Naive thymus-derived CD8-positive, alpha-beta T cell (primary cell): ENCODE data around the gene GPC6. TPM values are rescaled to one million over a fixed set of nuclear protein-coding genes. Genes with fewer than 3 reads are reported as not detected.

Experiments
- ATAC-seq, 2 donors: fragments of 150-1000 bp; cut with Tn5 transposase in 1 of 2; sonication (Bioruptor Pico), chemical (Tn5 transposase) in 1 of 2; 1 replicate in 1 of 2; 2 replicates in 1 of 2; pipeline ENCODE4 v1.10.0; 2021; ENCODE audit warnings: mild to moderate bottlenecking in 2 of 2, moderate library complexity in 2 of 2
- POLR2A ChIA-PET: fragments of 350-600 bp; sonication (Branson Sonifier 250); formaldehyde crosslinking; loops from one replicate; lab custom pipeline; 2021; ENCODE audit warnings: antibody characterized with exemption; lab: Charles Lee
- DNase-seq, 10 donors: peaks; one replicate each; pipeline versions ENCODE4 v3.0.0 to v3.0.0-alpha.2; 2020 to 2022
- H3K27ac Mint-ChIP-seq, 10 donors: one replicate each; pipeline ENCODE4 v1.8.0; 2020 to 2022; ENCODE audit warnings: mild to moderate bottlenecking in 10 of 10, mixed read lengths in 10 of 10, moderate library complexity in 4 of 10, inconsistent platforms in 1 of 10
- H3K27me3 Mint-ChIP-seq, 5 donors: one replicate each; pipeline ENCODE4 v1.8.0; 2021 to 2022; ENCODE audit warnings: mixed read lengths in 5 of 5
- H3K36me3 Mint-ChIP-seq, 3 donors: one replicate each; pipeline ENCODE4 v1.8.0; 2020 to 2022; ENCODE audit warnings: mixed read lengths in 3 of 3, mild to moderate bottlenecking in 2 of 3, inconsistent platforms in 1 of 3
- H3K4me1 Mint-ChIP-seq, 4 donors: one replicate each; pipeline ENCODE4 v1.8.0; 2021 to 2022; ENCODE audit warnings: mixed read lengths in 4 of 4
- H3K4me3 Mint-ChIP-seq, 10 donors: one replicate each; pipeline ENCODE4 v1.8.0; 2020 to 2022; ENCODE audit warnings: mild to moderate bottlenecking in 10 of 10, mixed read lengths in 10 of 10, moderate library complexity in 6 of 10, inconsistent platforms in 1 of 10
- H3K9me3 Mint-ChIP-seq, 9 donors: one replicate each; pipeline ENCODE4 v1.8.0; 2020 to 2022; ENCODE audit warnings: mixed read lengths in 9 of 9, mild to moderate bottlenecking in 3 of 9, inconsistent platforms in 1 of 9, moderate library complexity in 1 of 9
- polyA plus RNA-seq, 3 donors: library from polyadenylated mRNA; unstranded; fragments of 300-500 nt; fragmentation: Illumina TruSeq; gene quantifications; one replicate each; pipeline ENCODE4 v1.2.3, GENCODE V29; 2021
- total RNA-seq, 8 experiments: library from RNA in 2 of 8; stranded (reverse) in 2 of 8; gene quantifications; one replicate each; pipeline ENCODE4 v1.2.3 and lab custom pipeline; 2021 to 2026

Gene GPC6
- total and polyA plus RNA-seq, 5 experiments from 2014 or later, result not detected

DNA sequence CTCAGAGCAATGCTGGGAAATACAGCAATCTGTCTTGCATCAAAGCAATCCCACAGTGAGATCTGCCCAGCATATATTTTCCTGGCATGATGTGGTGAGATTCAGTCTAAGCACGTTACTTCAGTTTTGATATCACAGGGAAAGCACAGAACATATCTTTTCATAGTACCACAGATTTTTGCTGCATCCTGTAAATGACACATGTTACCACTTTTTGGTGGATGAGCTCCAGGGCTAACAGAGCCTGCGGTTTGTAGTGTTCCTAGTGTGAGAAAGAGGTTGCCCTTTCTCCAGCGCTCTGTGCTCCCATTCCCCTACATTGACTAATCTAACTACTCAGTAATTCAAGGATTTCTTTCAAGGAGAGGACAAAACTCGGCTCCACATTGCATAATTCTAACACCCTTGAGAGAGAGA, 409.0 kb downstream of the GPC6 start:
- peaks cover 0 to 4% (median 0%) of the 10 kb centered on the region in 5 donors for H3K27me3 Mint-ChIP-seq
- ATAC-seq (no peak), DNase-seq (no peak)
- H3K27ac Mint-ChIP-seq, result no peak overlapping the region
- H3K4me1 Mint-ChIP-seq, result no peaks in the 10 kb centered on the region
- H3K9me3 Mint-ChIP-seq, result no peaks in the 10 kb centered on the region
- no peaks in the 10 kb centered on the region for H3K36me3 Mint-ChIP-seq
- H3K4me3 Mint-ChIP-seq, result no peak overlapping the region
- POLR2A ChIA-PET, result no interaction called here

DNA sequence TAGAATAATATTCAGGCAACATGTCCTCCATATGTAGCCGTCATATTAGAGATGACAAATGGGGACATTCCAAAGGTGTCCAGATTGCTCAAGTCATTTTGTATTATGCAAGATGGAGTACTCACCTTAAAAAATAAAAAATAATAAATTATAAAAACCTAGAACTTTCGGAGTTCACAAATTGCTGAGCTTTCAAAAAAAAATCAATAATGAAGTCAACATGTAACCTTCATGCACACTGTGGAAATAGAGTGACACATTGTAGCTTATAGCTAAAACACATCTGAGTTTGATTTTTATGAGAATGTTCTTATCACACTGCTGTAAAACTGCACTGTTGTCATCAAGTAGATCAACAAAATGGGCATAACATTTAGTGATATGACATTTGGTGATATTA, 411.2 kb downstream of the GPC6 start:
- no peaks in the 10 kb centered on the region for H3K36me3 Mint-ChIP-seq
- no peak for DNase-seq
- peaks cover 0 to 9% (median 0%) of the 10 kb centered on the region in 9 donors for H3K9me3 Mint-ChIP-seq
- no peak overlapping the region for H3K27ac Mint-ChIP-seq
- ATAC-seq, result no peak
- peaks cover 0 to 5% (median 0%) of the 10 kb centered on the region in 5 donors for H3K27me3 Mint-ChIP-seq
- no peaks in the 10 kb centered on the region for H3K4me1 Mint-ChIP-seq
- POLR2A ChIA-PET, result no interaction called here
- H3K4me3 Mint-ChIP-seq, result no peak overlapping the region

DNA sequence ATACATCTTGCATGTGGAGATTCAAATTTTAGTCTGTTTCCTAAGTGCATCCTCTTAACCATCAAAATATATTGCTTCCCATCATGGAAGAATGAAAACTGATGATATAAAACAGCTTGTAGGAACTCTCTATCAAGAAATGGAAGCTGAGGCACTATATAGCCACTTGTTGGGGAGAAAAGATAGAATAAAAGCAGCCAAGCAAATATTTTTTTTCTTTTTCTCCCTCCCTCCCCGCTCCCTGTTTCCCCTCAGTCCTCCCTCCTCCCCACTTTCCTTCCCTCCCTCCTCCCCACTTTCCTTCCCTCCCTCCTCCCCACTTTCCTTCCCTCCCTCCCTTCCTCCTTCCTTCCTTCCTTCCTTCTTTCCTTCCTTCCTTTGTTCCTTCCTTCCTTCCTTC, 413.8 kb downstream of the GPC6 start:
- Mint-ChIP-seq H3K36me3 (no peaks in the 10 kb centered on the region), H3K4me3 (no peak overlapping the region), H3K27me3 (peaks cover 0 to 5% (median 2%) of the 10 kb centered on the region in 5 donors), H3K27ac (no peak overlapping the region), H3K4me1 (no peaks in the 10 kb centered on the region), H3K9me3 (peaks cover 0 to 9% (median 0%) of the 10 kb centered on the region in 9 donors)
- DNase-seq (no peak), ATAC-seq (no peak)
- POLR2A ChIA-PET, result no interaction called here

DNA sequence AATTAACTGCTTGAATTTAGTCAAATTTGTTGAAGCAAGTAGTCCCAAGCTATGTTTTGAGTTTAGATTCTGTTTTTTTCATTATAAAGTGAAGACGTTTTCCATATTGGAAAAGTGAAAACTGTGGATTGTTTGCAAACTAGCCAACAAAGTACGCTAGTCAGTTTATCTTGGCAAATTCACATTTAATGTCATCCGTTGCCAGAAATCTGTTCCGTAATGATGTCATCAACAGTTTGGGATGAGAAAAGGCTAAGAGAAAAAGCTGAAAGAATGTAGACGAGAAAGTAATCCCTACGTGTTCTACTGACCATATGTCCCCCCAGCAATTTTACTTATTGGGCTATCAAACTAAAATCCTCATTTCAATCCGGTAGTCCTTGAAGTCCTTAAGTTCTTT, 419.6 kb downstream of the GPC6 start:
- no peak for ATAC-seq
- peaks cover 0 to 6% (median 2%) of the 10 kb centered on the region in 5 donors for H3K27me3 Mint-ChIP-seq
- H3K27ac Mint-ChIP-seq, result no peak overlapping the region
- H3K4me3 Mint-ChIP-seq, result no peak overlapping the region
- POLR2A ChIA-PET, result no interaction called here
- DNase-seq, result no peak
- H3K9me3 Mint-ChIP-seq, result peaks cover 0 to 9% (median 0%) of the 10 kb centered on the region in 9 donors
- no peaks in the 10 kb centered on the region for H3K36me3 Mint-ChIP-seq
- H3K4me1 Mint-ChIP-seq, result no peaks in the 10 kb centered on the region

DNA sequence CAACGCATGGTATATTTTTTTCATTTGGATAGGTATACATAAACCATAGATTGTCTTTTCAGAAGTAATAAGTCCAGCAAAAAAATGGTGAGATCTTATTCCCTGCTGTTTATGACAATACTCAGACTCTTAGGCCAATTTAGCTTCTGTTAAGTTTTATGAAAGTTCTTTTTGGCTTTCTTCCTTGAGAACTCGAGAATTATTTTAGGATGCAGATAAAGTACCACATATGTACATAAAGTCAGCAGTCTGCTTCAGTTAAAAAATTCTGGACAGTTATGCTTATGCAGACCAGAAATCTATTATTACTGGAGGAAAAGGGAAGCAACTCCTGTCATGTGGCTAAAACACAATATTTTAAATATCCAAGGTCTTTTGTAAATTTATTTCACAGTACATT, 422.9 kb downstream of the GPC6 start:
- ATAC-seq (no peak), DNase-seq (no peak)
- POLR2A ChIA-PET, result no interaction called here
- Mint-ChIP-seq H3K27me3 (peaks cover 0 to 6% (median 0%) of the 10 kb centered on the region in 5 donors), H3K27ac (no peak overlapping the region), H3K9me3 (no peaks in the 10 kb centered on the region), H3K4me3 (no peak overlapping the region), H3K4me1 (no peaks in the 10 kb centered on the region), H3K36me3 (no peaks in the 10 kb centered on the region)

DNA sequence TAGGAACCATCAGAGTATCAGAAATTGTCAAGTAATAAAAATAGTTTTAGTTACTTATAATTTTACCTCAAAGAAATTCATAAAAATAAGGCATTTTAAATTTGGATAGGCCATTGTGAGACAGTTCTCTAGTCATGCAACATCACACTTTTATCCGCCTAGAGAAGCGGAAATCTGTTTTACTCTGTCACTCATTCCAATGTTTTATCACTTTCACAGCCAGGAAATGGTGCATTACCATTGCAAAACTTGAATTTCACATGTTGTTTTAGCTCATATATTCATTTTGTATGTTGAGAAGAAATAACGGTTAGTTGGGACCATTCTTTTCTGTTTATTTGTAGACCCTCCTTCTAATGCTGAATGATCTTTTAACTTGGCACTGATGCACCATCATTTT, 427.2 kb downstream of the GPC6 start:
- Mint-ChIP-seq H3K4me1 (no peaks in the 10 kb centered on the region), H3K36me3 (no peaks in the 10 kb centered on the region), H3K27ac (no peak overlapping the region), H3K27me3 (no peaks in the 10 kb centered on the region), H3K4me3 (no peak overlapping the region), H3K9me3 (peaks cover 0 to 2% (median 0%) of the 10 kb centered on the region in 9 donors)
- DNase-seq (no peak), ATAC-seq (no peak)
- POLR2A ChIA-PET, result no interaction called here

DNA sequence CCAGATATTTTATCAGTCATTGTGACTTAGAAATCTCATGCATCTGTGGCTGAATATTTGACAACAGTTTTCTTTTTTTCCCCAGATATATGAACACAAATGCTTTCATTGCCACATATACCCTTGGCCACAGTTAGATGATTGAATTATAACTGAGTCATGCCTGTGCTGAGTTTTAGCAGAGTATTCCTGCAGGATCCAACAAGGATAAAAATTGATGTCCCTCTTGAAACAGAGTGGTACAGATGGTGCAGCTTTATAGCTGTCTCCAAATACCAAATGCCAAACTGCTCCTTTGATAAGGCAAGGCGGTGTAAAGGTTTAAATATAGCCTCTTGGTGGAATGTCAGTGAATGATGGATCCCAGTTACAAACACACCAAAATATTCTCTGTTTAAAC, 428.5 kb downstream of the GPC6 start:
- no peak overlapping the region for H3K27ac Mint-ChIP-seq
- H3K4me1 Mint-ChIP-seq, result no peaks in the 10 kb centered on the region
- H3K9me3 Mint-ChIP-seq, result peaks cover 0 to 8% (median 0%) of the 10 kb centered on the region in 9 donors
- H3K4me3 Mint-ChIP-seq, result no peak overlapping the region
- POLR2A ChIA-PET, result no interaction called here
- DNase-seq, result no peak
- H3K27me3 Mint-ChIP-seq, result peaks cover 0 to 3% (median 0%) of the 10 kb centered on the region in 5 donors
- no peak for ATAC-seq
- H3K36me3 Mint-ChIP-seq, result no peaks in the 10 kb centered on the region

DNA sequence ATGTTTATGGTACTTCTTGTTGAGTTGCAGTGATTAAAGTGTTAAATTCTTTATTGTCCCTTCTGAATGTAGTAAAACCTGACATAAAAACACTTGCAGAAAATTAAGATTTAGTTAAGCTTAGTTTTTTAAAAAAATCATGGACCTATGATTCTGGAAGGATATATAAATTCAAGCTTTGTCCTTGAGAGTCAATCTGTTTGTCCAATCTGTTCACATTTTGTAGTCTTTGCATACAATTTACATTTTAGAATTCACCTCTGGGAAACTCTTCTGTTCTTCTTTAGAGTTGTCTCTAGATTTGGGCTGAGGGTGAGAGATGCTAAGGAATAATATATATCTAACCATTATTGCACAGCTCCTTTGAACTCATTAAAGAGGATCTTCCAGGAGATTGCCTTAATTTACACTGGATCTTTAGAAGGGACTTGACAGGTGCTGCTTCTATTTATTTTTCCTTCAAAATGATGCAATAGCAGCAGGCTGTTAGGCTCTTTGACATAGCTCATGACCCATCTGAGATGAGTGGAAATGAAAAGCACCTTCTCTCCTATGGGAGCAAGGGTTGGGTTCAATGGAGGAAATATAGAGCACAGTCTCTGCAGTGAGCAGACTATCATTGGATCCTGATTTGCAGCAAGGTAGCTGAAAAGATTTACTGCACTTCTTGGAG, 433.9 kb downstream of the GPC6 start:
- no peak for DNase-seq
- Mint-ChIP-seq H3K36me3 (no peaks in the 10 kb centered on the region), H3K4me1 (no peaks in the 10 kb centered on the region), H3K27me3 (peaks cover 0 to 3% (median 0%) of the 10 kb centered on the region in 5 donors), H3K27ac (no peak overlapping the region), H3K4me3 (no peak overlapping the region), H3K9me3 (peaks cover 0 to 8% (median 0%) of the 10 kb centered on the region in 9 donors)
- POLR2A ChIA-PET, result no interaction called here
- ATAC-seq, result no peak

DNA sequence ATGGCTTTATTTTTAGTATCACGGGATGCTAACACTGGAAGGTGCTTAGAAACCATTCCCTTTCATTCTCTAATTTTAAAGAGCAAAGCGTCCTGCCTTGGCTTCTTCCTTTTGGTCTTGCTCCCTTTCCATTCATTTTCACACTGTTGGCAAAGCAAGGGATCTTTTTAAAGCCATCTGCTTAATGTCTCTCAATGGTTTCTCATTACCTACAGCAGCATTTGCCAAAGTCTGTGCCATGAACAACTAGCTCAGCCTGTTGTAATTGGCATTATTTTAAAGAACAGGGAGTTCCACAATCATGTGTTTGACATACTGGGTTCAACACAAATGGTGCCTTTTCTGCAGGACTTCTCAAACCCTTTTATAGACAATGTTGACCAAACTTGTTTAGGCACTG, 444.3 kb downstream of the GPC6 start:
- H3K27ac Mint-ChIP-seq, result no peak overlapping the region
- H3K36me3 Mint-ChIP-seq, result no peaks in the 10 kb centered on the region
- H3K27me3 Mint-ChIP-seq, result no peaks in the 10 kb centered on the region
- DNase-seq, result no peak
- H3K9me3 Mint-ChIP-seq, result no peaks in the 10 kb centered on the region
- no peak overlapping the region for H3K4me3 Mint-ChIP-seq
- POLR2A ChIA-PET, result no interaction called here
- ATAC-seq, result no peak
- no peaks in the 10 kb centered on the region for H3K4me1 Mint-ChIP-seq

DNA sequence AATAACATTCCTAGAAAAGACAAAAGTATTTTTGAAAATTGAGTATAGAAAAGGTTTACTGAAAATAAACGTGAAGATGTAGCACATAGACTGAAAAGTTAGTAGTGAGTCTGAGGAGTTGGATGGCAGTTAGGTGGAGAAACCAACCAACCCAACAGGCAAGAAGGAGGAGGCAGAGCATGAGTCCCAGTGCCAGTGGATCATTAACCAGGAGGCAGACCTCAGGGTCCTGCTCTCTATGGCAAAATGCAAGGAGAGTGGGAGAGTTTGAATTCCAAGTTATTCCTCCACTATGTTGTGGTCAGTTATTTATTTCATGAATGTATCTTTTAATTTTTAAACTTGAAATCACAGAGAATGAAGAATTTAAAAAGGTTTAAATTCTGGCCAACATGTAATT, 446.4 kb downstream of the GPC6 start:
- Mint-ChIP-seq H3K4me3 (no peak overlapping the region), H3K4me1 (no peaks in the 10 kb centered on the region), H3K27me3 (no peaks in the 10 kb centered on the region), H3K27ac (no peak overlapping the region), H3K9me3 (no peaks in the 10 kb centered on the region), H3K36me3 (no peaks in the 10 kb centered on the region)
- ATAC-seq (no peak), DNase-seq (no peak)
- POLR2A ChIA-PET, result no interaction called here

DNA sequence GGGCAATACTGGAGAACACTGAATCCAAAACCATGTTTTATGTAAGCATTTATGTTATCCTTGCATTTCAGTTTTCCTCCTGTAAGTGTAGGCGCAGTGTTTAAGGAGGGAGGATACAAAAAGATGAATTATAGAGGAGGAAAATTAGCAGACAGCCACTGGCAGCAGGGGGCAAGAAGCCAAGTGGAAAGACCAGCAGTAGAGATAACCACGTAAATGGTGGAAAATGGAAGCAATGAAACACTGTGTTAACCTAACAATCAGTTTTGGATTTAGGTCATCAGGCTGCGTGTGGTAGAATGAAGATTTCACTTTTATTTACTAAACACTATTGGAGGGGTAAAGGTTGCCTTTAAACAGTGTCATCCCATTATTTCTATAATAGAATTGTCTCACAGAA, 447.3 kb downstream of the GPC6 start:
- no peaks in the 10 kb centered on the region for H3K9me3 Mint-ChIP-seq
- no peaks in the 10 kb centered on the region for H3K27me3 Mint-ChIP-seq
- H3K4me3 Mint-ChIP-seq, result no peak overlapping the region

DNA sequence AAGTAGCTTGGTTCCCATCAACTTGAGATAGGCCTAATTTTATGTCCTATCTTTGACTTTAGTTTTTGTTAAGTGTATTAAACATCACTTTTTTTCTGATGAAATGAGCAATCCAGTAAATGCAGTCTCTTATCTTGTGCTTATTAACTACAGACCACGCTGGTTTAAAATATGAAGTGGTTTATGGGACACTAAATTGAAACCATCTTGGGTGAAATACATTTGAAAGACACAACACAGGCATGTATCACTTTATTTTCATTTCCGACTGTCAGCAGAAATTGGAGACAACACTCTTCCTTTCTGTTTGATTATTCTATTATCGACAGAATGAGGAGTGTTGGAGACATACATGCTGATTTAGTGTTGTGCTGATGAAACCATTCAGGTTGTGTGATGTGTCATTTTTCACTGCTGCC, 447.7 kb downstream of the GPC6 start:
- Mint-ChIP-seq H3K36me3 (no peaks in the 10 kb centered on the region), H3K4me3 (no peak overlapping the region), H3K4me1 (no peaks in the 10 kb centered on the region), H3K27ac (no peak overlapping the region), H3K9me3 (no peaks in the 10 kb centered on the region), H3K27me3 (no peaks in the 10 kb centered on the region)
- DNase-seq (no peak), ATAC-seq (no peak)
- POLR2A ChIA-PET, result no interaction called here

More for the DNA sequence above, 447.3 kb downstream of the GPC6 start:
- DNase-seq, result no peak
- POLR2A ChIA-PET, result no interaction called here
- no peak for ATAC-seq
- no peak overlapping the region for H3K27ac Mint-ChIP-seq
- H3K4me1 Mint-ChIP-seq, result no peaks in the 10 kb centered on the region
- H3K36me3 Mint-ChIP-seq, result no peaks in the 10 kb centered on the region

DNA sequence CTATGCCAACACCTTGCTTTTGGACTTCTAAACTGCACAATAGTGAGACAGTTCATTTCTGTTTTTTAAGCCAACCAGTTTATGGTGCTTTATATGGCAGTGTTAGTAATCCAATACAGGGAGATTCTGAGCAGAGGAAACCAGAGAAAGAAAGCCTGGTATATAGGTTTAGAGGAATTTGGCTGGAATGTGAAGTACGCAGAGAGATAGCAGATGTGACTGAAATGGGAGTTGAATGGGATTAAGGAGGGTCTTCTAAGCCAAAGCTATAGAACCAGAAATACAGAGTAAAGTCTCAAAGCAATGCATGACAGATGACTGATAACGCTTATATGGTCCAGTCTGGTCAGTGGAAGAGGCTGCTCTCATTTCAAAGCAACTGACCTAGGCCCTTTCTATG, 453.7 kb downstream of the GPC6 start:
- Mint-ChIP-seq H3K4me1 (no peaks in the 10 kb centered on the region), H3K27ac (no peak overlapping the region), H3K4me3 (no peak overlapping the region), H3K27me3 (peaks cover 0 to 4% (median 0%) of the 10 kb centered on the region in 5 donors), H3K36me3 (no peaks in the 10 kb centered on the region), H3K9me3 (no peaks in the 10 kb centered on the region)
- POLR2A ChIA-PET, result no interaction called here
- ATAC-seq (no peak), DNase-seq (no peak)

DNA sequence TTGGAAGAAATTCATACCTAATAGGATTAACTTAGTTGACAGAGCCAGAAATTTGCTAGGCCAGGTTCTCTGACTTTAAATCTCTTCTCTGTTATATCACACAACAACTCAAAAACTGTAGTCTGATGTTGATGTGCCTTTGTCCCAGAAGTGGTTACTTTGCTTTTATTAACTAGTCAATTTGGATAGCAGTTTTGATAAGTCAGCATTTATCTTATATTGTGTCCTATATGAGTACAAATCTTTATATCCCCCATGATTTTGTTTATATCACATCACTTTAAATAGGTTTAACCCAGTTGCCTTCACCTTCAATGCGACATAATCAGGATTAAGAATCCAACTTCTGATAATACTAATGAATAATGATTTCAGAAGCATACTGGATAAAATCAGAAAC, 459.3 kb downstream of the GPC6 start:
- POLR2A ChIA-PET, result no interaction called here

More for the DNA sequence above, 459.3 kb downstream of the GPC6 start:
- H3K27ac Mint-ChIP-seq, result no peak overlapping the region
- H3K27me3 Mint-ChIP-seq, result no peaks in the 10 kb centered on the region
- H3K9me3 Mint-ChIP-seq, result peaks cover 0 to 2% (median 0%) of the 10 kb centered on the region in 9 donors
- no peaks in the 10 kb centered on the region for H3K4me1 Mint-ChIP-seq
- DNase-seq (no peak), ATAC-seq (no peak)
- no peak overlapping the region for H3K4me3 Mint-ChIP-seq
- H3K36me3 Mint-ChIP-seq, result no peaks in the 10 kb centered on the region
